GM12878 (cell line): ENCODE measurements around the gene CYREN.

Source experiments
- CHD1 ChIP-seq: IDR thresholded peaks from 2 replicates; pipeline ENCODE4 v1.6.1; 2012; ENCODE audit warnings: low read depth, low read length, improper control_type of control experiment
- HDAC6 ChIP-seq: fragments of 200-600 bp; sonication (generic); IDR thresholded peaks from one replicate; pipeline ENCODE4 v1.8.0; 2017; ENCODE audit warnings: antibody characterized with exemption; ENCODE audit not compliant: unreplicated experiment
- POLR2AphosphoS2 ChIP-seq: IDR thresholded peaks from 2 replicates; pipeline ENCODE4 v1.6.1; 2011; ENCODE audit warnings: low read depth, mild to moderate bottlenecking, low read length, improper control_type of control experiment, moderate library complexity
- RAD51 ChIP-seq: fragments of 450-650 bp; IDR thresholded peaks from 2 replicates; pipeline ENCODE4 v1.6.1; 2016; ENCODE audit warnings: moderate library complexity, mild to moderate bottlenecking, inconsistent platforms
- TAF1 ChIP-seq: IDR thresholded peaks from 2 replicates; pipeline ENCODE4 v1.6.1; 2011; ENCODE audit warnings: mild to moderate bottlenecking, low read depth, low read length, borderline replicate concordance
- ZNF622 ChIP-seq: fragments of 450-650 bp; IDR thresholded peaks from 2 replicates; pipeline ENCODE4 v1.6.1; 2017; ENCODE audit warnings: mild to moderate bottlenecking, inconsistent platforms
- TF ChIP-seq, protein P1 (sequence below): fragments of 450-650 bp; formaldehyde crosslinking; IDR thresholded peaks from 2 replicates; pipeline ENCODE4 v1.5.0; 2022; ENCODE audit warnings: mild to moderate bottlenecking, missing genetic modification characterization
- TF ChIP-seq, protein P2 (sequence below): IDR thresholded peaks from 2 replicates; pipeline ENCODE4 v1.6.1; 2012; ENCODE audit warnings: mild to moderate bottlenecking, low read depth, low read length
- TF ChIP-seq, protein P3 (sequence below): IDR thresholded peaks from 2 replicates; pipeline ENCODE4 v1.6.1; 2011; ENCODE audit warnings: low read depth, mild to moderate bottlenecking, low read length, moderate library complexity, borderline replicate concordance; ENCODE audit errors: extremely low read depth
- TF ChIP-seq, protein P4 (sequence below): fragments of 450-650 bp; IDR thresholded peaks from 2 replicates; pipeline ENCODE4 v1.6.1; 2018; ENCODE audit warnings: borderline replicate concordance, mild to moderate bottlenecking; ENCODE audit not compliant: partially characterized antibody
- TF ChIP-seq, protein P5 (sequence below), 3 experiments: IDR thresholded peaks in 2 of 3; conservative IDR thresholded peaks in 1 of 3; 2 replicates each; pipeline ENCODE4 v1.5.1; 2011; ENCODE audit warnings: low read depth in 3 of 3, low read length in 3 of 3, mild to moderate bottlenecking in 3 of 3, control low read depth in 2 of 3, moderate library complexity in 2 of 3, inconsistent platforms in 1 of 3, mixed read lengths in 1 of 3; ENCODE audit not compliant: control insufficient read depth in 2 of 3, insufficient read depth in 1 of 3; ENCODE audit errors: extremely low read depth in 1 of 3

DNA sequence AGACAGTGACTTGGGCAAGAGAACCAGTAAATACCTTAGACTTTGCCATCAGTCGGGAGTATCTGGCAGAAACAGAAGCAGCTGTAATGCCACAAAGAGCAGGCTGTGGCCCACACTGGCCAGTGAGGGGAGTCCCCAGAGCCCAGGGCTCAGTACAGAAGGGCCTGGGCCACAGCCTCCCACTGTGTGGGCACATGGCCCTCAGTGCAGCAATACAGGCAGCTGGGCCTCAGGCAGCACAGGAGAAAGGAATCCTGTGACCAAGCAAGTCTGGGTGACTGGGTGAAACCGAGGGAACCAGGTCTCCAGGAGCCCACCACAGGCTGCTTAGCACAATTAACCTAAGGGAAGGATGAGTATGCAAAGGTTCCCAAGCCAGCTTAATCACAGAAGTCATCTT is 26.8 kb upstream of the CYREN start:
- TF ChIP-seq, protein P1, sequence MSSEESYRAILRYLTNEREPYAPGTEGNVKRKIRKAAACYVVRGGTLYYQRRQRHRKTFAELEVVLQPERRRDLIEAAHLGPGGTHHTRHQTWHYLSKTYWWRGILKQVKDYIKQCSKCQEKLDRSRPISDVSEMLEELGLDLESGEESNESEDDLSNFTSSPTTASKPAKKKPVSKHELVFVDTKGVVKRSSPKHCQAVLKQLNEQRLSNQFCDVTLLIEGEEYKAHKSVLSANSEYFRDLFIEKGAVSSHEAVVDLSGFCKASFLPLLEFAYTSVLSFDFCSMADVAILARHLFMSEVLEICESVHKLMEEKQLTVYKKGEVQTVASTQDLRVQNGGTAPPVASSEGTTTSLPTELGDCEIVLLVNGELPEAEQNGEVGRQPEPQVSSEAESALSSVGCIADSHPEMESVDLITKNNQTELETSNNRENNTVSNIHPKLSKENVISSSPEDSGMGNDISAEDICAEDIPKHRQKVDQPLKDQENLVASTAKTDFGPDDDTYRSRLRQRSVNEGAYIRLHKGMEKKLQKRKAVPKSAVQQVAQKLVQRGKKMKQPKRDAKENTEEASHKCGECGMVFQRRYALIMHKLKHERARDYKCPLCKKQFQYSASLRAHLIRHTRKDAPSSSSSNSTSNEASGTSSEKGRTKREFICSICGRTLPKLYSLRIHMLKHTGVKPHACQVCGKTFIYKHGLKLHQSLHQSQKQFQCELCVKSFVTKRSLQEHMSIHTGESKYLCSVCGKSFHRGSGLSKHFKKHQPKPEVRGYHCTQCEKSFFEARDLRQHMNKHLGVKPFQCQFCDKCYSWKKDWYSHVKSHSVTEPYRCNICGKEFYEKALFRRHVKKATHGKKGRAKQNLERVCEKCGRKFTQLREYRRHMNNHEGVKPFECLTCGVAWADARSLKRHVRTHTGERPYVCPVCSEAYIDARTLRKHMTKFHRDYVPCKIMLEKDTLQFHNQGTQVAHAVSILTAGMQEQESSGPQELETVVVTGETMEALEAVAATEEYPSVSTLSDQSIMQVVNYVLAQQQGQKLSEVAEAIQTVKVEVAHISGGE, result no peak
- TF ChIP-seq HDAC6, result no peak
- TF ChIP-seq, protein P2, sequence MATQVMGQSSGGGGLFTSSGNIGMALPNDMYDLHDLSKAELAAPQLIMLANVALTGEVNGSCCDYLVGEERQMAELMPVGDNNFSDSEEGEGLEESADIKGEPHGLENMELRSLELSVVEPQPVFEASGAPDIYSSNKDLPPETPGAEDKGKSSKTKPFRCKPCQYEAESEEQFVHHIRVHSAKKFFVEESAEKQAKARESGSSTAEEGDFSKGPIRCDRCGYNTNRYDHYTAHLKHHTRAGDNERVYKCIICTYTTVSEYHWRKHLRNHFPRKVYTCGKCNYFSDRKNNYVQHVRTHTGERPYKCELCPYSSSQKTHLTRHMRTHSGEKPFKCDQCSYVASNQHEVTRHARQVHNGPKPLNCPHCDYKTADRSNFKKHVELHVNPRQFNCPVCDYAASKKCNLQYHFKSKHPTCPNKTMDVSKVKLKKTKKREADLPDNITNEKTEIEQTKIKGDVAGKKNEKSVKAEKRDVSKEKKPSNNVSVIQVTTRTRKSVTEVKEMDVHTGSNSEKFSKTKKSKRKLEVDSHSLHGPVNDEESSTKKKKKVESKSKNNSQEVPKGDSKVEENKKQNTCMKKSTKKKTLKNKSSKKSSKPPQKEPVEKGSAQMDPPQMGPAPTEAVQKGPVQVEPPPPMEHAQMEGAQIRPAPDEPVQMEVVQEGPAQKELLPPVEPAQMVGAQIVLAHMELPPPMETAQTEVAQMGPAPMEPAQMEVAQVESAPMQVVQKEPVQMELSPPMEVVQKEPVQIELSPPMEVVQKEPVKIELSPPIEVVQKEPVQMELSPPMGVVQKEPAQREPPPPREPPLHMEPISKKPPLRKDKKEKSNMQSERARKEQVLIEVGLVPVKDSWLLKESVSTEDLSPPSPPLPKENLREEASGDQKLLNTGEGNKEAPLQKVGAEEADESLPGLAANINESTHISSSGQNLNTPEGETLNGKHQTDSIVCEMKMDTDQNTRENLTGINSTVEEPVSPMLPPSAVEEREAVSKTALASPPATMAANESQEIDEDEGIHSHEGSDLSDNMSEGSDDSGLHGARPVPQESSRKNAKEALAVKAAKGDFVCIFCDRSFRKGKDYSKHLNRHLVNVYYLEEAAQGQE, result no peak
- no peak for TF ChIP-seq ZNF622
- TF ChIP-seq, protein P3, sequence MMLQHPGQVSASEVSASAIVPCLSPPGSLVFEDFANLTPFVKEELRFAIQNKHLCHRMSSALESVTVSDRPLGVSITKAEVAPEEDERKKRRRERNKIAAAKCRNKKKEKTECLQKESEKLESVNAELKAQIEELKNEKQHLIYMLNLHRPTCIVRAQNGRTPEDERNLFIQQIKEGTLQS, result no peak
- no peak for TF ChIP-seq POLR2AphosphoS2
- TF ChIP-seq, protein P4, sequence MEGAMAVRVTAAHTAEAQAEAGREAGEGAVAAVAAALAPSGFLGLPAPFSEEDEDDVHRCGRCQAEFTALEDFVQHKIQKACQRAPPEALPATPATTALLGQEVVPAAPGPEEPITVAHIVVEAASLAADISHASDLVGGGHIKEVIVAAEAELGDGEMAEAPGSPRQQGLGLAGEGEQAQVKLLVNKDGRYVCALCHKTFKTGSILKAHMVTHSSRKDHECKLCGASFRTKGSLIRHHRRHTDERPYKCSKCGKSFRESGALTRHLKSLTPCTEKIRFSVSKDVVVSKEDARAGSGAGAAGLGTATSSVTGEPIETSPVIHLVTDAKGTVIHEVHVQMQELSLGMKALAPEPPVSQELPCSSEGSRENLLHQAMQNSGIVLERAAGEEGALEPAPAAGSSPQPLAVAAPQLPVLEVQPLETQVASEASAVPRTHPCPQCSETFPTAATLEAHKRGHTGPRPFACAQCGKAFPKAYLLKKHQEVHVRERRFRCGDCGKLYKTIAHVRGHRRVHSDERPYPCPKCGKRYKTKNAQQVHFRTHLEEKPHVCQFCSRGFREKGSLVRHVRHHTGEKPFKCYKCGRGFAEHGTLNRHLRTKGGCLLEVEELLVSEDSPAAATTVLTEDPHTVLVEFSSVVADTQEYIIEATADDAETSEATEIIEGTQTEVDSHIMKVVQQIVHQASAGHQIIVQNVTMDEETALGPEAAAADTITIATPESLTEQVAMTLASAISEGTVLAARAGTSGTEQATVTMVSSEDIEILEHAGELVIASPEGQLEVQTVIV, result no peak
- TF ChIP-seq, protein P5, sequence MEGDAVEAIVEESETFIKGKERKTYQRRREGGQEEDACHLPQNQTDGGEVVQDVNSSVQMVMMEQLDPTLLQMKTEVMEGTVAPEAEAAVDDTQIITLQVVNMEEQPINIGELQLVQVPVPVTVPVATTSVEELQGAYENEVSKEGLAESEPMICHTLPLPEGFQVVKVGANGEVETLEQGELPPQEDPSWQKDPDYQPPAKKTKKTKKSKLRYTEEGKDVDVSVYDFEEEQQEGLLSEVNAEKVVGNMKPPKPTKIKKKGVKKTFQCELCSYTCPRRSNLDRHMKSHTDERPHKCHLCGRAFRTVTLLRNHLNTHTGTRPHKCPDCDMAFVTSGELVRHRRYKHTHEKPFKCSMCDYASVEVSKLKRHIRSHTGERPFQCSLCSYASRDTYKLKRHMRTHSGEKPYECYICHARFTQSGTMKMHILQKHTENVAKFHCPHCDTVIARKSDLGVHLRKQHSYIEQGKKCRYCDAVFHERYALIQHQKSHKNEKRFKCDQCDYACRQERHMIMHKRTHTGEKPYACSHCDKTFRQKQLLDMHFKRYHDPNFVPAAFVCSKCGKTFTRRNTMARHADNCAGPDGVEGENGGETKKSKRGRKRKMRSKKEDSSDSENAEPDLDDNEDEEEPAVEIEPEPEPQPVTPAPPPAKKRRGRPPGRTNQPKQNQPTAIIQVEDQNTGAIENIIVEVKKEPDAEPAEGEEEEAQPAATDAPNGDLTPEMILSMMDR (IDR thresholded peaks at IDR 0.05 in 2 of 3, conservative IDR thresholded peaks at IDR 0.05 in 1 of 3; ENCODE audit: control insufficient read depth in 2 of 3, extremely low read depth in 1 of 3, insufficient read depth in 1 of 3, low read depth in 3 of 3, low read length in 3 of 3), result no peak
- TF ChIP-seq CHD1, result no peak
- no peak for TF ChIP-seq RAD51
- no peak for TF ChIP-seq TAF1
